Measurements from ENCODE around the gene PSMD5.

- TF ChIP-seq RAD21 (IDR thresholded peaks at IDR 0.05; ENCODE audit: low read length), result no peak
- no peak for TF ChIP-seq EZH2phosphoT487 (IDR thresholded peaks at IDR 0.05; ENCODE audit: borderline replicate concordance, low read depth)
- TF ChIP-seq CTCF (IDR thresholded peaks at IDR 0.05), result no peak
- TF ChIP-seq, protein P1, sequence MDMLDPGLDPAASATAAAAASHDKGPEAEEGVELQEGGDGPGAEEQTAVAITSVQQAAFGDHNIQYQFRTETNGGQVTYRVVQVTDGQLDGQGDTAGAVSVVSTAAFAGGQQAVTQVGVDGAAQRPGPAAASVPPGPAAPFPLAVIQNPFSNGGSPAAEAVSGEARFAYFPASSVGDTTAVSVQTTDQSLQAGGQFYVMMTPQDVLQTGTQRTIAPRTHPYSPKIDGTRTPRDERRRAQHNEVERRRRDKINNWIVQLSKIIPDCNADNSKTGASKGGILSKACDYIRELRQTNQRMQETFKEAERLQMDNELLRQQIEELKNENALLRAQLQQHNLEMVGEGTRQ (IDR thresholded peaks at IDR 0.05; ENCODE audit: borderline replicate concordance, low read depth, low read length), result no peak
- TF ChIP-seq ELF1 (IDR thresholded peaks at IDR 0.05), result no peak
- no peak for TF ChIP-seq FOXM1 (IDR thresholded peaks at IDR 0.05; ENCODE audit: low read depth)
- TF ChIP-seq POLR2AphosphoS5 (IDR thresholded peaks at IDR 0.05; ENCODE audit: low read depth, low read length), result no peak
Observed at GRCh38 chr9:120820095-120820494, 22.6 kb downstream of the PSMD5 start.

Measured in SK-N-SH (cell line).